ENCODE measurements around the gene HDAC4. TPM values are rescaled to one million over a fixed set of nuclear protein-coding genes. Genes with fewer than 3 reads are reported as not detected.

The HDAC4 gene
- polyA plus RNA-seq, 2 of the 4 experiments (the other 2 are of a cell fraction) = 8.6 to 10.4 TPM

DNA sequence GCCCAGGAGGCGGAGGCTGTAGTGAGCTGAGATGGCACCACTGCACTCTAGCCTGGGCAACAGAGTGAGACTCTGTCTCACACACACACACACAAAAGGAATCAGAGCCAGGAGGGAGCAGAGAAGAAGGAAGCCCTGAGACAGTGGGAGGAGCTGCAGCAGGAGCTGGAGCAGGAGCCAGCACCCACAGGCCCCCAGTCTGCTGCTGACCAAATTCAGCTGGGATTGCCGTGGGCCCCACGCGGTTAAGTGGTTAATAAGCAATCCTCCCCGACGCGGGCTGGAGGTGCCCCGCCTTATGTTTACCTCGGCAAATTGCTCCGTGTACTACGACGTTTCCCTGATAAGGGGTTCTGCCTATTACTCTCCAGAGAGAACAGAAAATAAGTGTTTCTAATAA is 287.6 kb downstream of the HDAC4 start:
- H3K4me1 ChIP-seq = peaks cover 8% of the 10 kb centered on the region; the same call in 1 of the 3 replicates
- DNase-seq (ENCODE audit: low read depth in 1 of 2, low spot score in 1 of 2) (no peak), ATAC-seq (no peak), FAIRE-seq (no peak)
- H3K4me2 ChIP-seq = no peak overlapping the region
- TF ChIP-seq RAD21 (conservative IDR thresholded peaks at IDR 0.05 in 1 of 2, IDR thresholded peaks at IDR 0.05 in 1 of 2) (no peak), RNF2 (IDR thresholded peaks at IDR 0.05; ENCODE audit: borderline replicate concordance, low read depth) (no peak), NFE2L2 (conservative IDR thresholded peaks at IDR 0.05; ENCODE audit: low read length) (no peak), PHF8 (IDR thresholded peaks at IDR 0.05; ENCODE audit: borderline replicate concordance, low read depth) (no peak), USF2 (IDR thresholded peaks at IDR 0.05) (no peak), EHF (CRISPR knock-in tag; IDR thresholded peaks at IDR 0.05) (no peak), RCOR1 (IDR thresholded peaks at IDR 0.05; ENCODE audit: low read depth, low read length) (no peak)
- CTCF ChIA-PET = interaction anchor here (0.6 kb wide), 1 partner anchor 165 kb away, joined by 3 read pairs; no protein-coding TSS in a partner anchor
- WGBS (ENCODE audit: missing lambda C conversion rate) = 63% methylated on average over 11 of the region's 12 CpGs
- no peak overlapping the region for H3K27ac ChIP-seq
- POLR2A ChIA-PET = no interaction called here
- no peaks in the 10 kb centered on the region for H3K9me3 ChIP-seq
- no peak overlapping the region for H3K4me3 ChIP-seq

DNA sequence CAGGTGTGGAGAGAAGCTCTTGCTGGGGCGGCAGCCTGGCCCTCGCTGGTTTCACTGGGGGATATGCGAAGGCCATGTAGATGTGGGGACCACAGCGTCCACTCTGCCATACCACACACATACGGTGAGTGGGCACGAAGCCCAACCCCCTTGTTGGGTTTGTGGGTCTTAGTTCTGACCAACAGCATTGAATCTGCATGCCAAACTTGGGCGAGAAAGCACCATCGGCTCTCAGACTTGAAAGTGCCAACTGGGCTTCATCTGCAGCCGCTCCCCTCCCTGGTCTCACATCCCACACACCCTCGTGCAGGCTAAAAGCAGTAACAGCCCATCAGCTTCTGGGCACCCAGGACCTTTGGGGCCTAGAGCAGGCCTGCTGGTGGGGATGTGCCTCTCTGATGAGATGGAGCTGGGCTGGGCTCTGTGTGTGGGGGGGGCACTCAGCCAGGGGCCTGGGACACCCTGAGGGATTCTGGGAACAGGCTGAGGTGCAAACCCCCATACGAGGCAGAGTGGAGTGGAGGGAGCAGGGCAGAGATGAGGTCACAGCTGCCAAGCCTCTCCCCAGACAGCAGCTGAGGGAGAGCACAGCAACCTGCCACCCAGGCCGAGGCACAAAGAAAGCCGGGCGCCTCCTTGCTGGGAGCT is 288.6 kb downstream of the HDAC4 start:
- H3K4me1 ChIP-seq = peaks cover 8% of the 10 kb centered on the region; the same call in 1 of the 3 replicates
- CTCF ChIA-PET = no interaction called here
- 92% methylated on average over 13 of the region's 14 CpGs for WGBS (ENCODE audit: missing lambda C conversion rate)
- POLR2A ChIA-PET = no interaction called here
- H3K9me3 ChIP-seq = no peaks in the 10 kb centered on the region
- H3K4me2 ChIP-seq = no peak overlapping the region
- no peak overlapping the region for H3K4me3 ChIP-seq
- TF ChIP-seq BCL3 (IDR thresholded peaks at IDR 0.05) = no peak
- TF ChIP-seq, protein P1, sequence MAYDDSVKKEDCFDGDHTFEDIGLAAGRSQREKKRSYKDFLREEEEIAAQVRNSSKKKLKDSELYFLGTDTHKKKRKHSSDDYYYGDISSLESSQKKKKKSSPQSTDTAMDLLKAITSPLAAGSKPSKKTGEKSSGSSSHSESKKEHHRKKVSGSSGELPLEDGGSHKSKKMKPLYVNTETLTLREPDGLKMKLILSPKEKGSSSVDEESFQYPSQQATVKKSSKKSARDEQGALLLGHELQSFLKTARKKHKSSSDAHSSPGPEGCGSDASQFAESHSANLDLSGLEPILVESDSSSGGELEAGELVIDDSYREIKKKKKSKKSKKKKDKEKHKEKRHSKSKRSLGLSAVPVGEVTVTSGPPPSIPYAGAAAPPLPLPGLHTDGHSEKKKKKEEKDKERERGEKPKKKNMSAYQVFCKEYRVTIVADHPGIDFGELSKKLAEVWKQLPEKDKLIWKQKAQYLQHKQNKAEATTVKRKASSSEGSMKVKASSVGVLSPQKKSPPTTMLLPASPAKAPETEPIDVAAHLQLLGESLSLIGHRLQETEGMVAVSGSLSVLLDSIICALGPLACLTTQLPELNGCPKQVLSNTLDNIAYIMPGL (CRISPR knock-in tag; IDR thresholded peaks at IDR 0.05; ENCODE audit: borderline replicate concordance) = no peak
- TF ChIP-seq HOXB5 (CRISPR knock-in tag; IDR thresholded peaks at IDR 0.05) = no peak
- TF ChIP-seq HOXB13 (CRISPR knock-in tag; IDR thresholded peaks at IDR 0.05; ENCODE audit: low read depth) = no peak
- H3K27ac ChIP-seq = no peak overlapping the region
- no peak for DNase-seq (ENCODE audit: low read depth in 1 of 2, low spot score in 1 of 2)
- no peak for ATAC-seq
- no peak for FAIRE-seq

DNA sequence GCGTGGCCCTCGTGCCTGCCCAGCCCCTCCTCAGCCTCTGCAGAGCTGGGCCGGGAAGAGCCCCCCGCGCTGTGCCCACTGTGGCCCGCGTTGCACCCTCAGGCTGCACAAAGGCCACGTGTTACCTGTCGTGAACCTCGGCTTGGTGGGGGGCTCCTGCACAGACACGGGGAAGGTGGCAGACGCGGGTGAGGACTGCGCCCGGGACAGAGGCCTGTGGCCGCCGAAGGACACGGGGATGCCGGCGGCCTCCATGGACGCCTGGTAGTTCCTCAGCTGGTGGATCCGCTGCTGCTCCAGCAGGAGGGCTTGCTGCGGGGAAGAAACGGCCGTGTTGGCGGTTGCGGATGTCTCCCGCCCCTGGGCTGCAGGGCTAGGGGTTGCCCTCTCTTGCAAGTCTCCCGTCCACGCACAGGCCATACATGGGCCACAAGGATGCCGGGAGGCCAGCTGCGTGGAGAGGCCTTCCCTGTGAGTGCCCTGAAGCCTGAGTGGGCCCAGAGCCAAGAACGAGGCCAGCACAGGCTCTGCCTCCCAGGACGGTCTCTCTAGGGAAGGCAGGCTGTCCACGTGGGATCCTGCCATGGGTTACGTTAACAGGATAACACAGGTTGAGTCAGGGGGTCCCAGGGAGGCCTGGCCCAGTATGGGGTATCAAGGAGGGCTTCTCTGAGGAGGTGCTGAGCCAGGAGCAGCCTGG is 289.3 kb downstream of the HDAC4 start:
- CTCF ChIA-PET = no interaction called here
- DNase-seq (ENCODE audit: low read depth in 1 of 2, low spot score in 1 of 2) = no peak

More for the DNA sequence above, 289.3 kb downstream of the HDAC4 start:
- no peak overlapping the region for H3K27ac ChIP-seq
- TF ChIP-seq, protein P2, sequence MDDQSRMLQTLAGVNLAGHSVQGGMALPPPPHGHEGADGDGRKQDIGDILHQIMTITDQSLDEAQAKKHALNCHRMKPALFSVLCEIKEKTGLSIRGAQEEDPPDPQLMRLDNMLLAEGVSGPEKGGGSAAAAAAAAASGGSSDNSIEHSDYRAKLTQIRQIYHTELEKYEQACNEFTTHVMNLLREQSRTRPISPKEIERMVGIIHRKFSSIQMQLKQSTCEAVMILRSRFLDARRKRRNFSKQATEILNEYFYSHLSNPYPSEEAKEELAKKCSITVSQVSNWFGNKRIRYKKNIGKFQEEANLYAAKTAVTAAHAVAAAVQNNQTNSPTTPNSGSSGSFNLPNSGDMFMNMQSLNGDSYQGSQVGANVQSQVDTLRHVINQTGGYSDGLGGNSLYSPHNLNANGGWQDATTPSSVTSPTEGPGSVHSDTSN (IDR thresholded peaks at IDR 0.05) = no peak
- TF ChIP-seq POLR2A (IDR thresholded peaks at IDR 0.05; ENCODE audit: low read length) (no peak), ZSCAN20 (CRISPR knock-in tag; IDR thresholded peaks at IDR 0.05) (no peak)
- TF ChIP-seq, protein P1 (CRISPR knock-in tag; IDR thresholded peaks at IDR 0.05; ENCODE audit: borderline replicate concordance) = no peak
- FAIRE-seq (no peak), ATAC-seq (no peak)
- POLR2A ChIA-PET = no interaction called here
- H3K4me1 ChIP-seq = peaks cover 8% of the 10 kb centered on the region; the same call in 1 of the 3 replicates
- no peaks in the 10 kb centered on the region for H3K9me3 ChIP-seq
- 96% methylated on average over 23 of the region's 36 CpGs for WGBS (ENCODE audit: missing lambda C conversion rate)
- no peak overlapping the region for H3K4me3 ChIP-seq
- H3K4me2 ChIP-seq = no peak overlapping the region

All from A549 (cell line).